Measurements from ENCODE around the gene ATP6AP1.

Gene ATP6AP1

GRCh38 chrX:154458116-154458953 lies 29.9 kb downstream of the ATP6AP1 start, which contains the start of gene PLXNA3:
Gene PLXNA3 (plus strand): TSS chrX:154458281. CDS start chrX:154460184, 1,903 bp downstream.
- H3K4me3 ChIP-seq (ENCODE audit: low read depth, low read length), result peak within 1 kb of the TSS; percentile 70
- TF ChIP-seq, protein P1, sequence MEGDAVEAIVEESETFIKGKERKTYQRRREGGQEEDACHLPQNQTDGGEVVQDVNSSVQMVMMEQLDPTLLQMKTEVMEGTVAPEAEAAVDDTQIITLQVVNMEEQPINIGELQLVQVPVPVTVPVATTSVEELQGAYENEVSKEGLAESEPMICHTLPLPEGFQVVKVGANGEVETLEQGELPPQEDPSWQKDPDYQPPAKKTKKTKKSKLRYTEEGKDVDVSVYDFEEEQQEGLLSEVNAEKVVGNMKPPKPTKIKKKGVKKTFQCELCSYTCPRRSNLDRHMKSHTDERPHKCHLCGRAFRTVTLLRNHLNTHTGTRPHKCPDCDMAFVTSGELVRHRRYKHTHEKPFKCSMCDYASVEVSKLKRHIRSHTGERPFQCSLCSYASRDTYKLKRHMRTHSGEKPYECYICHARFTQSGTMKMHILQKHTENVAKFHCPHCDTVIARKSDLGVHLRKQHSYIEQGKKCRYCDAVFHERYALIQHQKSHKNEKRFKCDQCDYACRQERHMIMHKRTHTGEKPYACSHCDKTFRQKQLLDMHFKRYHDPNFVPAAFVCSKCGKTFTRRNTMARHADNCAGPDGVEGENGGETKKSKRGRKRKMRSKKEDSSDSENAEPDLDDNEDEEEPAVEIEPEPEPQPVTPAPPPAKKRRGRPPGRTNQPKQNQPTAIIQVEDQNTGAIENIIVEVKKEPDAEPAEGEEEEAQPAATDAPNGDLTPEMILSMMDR (conservative IDR thresholded peaks at IDR 0.05; ENCODE audit: low read depth, low read length), result no peak
- DNase-seq (ENCODE audit: low read depth), result peak; percentile 37

- H3K4me3 ChIP-seq (ENCODE audit: low read depth, low read length), result peak overlapping the region; percentile 70
- TF ChIP-seq, protein P1 (conservative IDR thresholded peaks at IDR 0.05; ENCODE audit: low read depth, low read length), result no peak
- DNase-seq (ENCODE audit: low read depth), result no peak
These were observed 30.7 kb downstream of the ATP6AP1 start for GRCh38 chrX:154458954-154459778.

DNA sequence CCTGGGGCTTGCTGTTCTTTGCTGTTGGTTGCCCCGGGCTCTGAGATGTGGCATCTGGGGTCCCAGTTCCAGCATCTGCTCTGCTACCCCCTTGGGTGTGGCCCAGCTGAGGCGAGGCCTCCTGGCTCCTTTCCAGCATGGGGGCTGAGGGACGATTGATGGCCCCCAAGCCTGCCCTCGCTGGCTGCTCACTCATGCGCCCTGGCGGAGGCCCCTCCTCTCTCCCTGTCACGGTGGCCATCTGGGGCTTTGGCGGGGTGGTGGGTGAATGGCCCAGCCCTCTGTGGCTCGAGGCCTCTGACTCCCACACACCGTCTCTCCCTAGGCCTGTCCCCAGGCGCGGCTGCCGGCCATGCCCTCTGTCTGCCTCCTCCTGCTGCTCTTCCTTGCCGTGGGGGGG lies 31.4 kb downstream of the ATP6AP1 start:
- no peak for DNase-seq (ENCODE audit: low read depth)
- TF ChIP-seq, protein P1 (conservative IDR thresholded peaks at IDR 0.05; ENCODE audit: low read depth, low read length), result no peak
- H3K4me3 ChIP-seq (ENCODE audit: low read depth, low read length), result peak overlapping the region; percentile 70

DNA sequence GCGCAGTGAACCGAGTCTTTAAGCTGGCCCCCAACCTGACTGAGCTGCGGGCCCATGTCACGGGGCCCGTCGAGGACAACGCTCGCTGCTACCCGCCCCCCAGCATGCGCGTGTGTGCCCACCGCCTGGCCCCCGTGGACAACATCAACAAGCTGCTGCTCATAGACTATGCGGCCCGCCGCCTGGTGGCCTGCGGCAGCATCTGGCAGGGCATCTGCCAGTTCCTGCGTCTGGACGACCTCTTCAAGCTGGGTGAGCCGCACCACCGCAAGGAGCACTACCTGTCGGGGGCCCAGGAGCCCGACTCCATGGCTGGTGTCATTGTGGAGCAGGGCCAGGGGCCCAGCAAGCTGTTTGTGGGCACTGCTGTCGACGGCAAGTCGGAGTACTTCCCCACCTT lies 31.8 kb downstream of the ATP6AP1 start:
- TF ChIP-seq, protein P1 (conservative IDR thresholded peaks at IDR 0.05; ENCODE audit: low read depth, low read length), result no peak
- H3K4me3 ChIP-seq (ENCODE audit: low read depth, low read length), result no peak overlapping the region
- no peak for DNase-seq (ENCODE audit: low read depth)

- no peak overlapping the region for H3K4me3 ChIP-seq (ENCODE audit: low read depth, low read length)
- DNase-seq (ENCODE audit: low read depth), result no peak
- TF ChIP-seq, protein P1 (conservative IDR thresholded peaks at IDR 0.05; ENCODE audit: low read depth, low read length), result no peak
These were observed 33.9 kb downstream of the ATP6AP1 start for GRCh38 chrX:154462396-154462795.

GRCh38 chrX:154463611-154464220 lies 35.2 kb downstream of the ATP6AP1 start:
- no peak overlapping the region for H3K4me3 ChIP-seq (ENCODE audit: low read depth, low read length)
- no peak for DNase-seq (ENCODE audit: low read depth)
- TF ChIP-seq, protein P1 (conservative IDR thresholded peaks at IDR 0.05; ENCODE audit: low read depth, low read length), result no peak
